Fibroblast of skin of right quadriceps (primary cell): ENCODE measurements around the gene SF3B6.

Experiments
- DNase-seq: peaks from one replicate; pipeline ENCODE4 v3.0.0-alpha.2; 2013

The SF3B6 gene

GRCh38 chr2:24018241-24018640 lies 57.9 kb downstream of the SF3B6 start:
- no peak for DNase-seq

- no peak for DNase-seq
These were observed 58.4 kb downstream of the SF3B6 start for GRCh38 chr2:24017711-24018110.
